Measurements from ENCODE around the gene PRR12.

DNA sequence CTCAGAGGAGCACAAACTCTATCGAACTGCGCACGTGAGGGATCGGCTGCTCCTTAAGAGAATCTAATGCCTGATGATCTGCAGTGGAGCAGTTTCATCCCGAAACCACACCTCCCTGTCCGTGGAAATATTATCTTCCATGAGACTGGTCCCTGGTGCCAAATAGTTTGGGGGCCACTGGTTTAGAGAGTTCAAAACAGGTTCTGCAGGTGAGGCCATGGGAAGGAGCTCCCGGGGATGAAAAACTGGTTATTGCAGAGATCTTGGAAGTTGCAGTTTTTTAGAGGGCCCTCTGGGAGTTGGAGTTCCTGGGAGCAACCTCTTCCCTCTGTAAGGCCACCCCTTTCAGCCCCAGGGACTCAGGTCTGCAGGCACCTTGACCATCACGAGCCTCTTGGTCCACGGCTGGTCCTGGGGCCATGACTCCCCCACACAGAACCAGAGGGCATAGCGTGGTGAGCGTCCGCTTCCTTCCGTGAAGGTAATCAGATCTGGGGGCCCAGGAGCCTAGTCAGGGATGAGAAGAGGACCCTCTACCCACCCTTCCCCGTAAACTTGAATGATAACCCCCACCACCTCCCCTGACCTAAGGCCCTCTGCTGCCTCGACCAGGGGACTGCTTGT lies 69.5 kb downstream of the PRR12 start:
- TF ChIP-seq EZH2 (IDR thresholded peaks at IDR 0.05; ENCODE audit: borderline replicate concordance, low read length) (no peak), CTCF (conservative IDR thresholded peaks at IDR 0.05 in 1 of 2, IDR thresholded peaks at IDR 0.05 in 1 of 2; ENCODE audit: extremely low read depth in 1 of 2, insufficient read depth in 1 of 2, low read depth in 1 of 2, low read length in 2 of 2) (no peak)
